GM18519 (cell line): ENCODE measurements around the gene CA12.

Source experiments
- ATAC-seq: cut with Tn5 transposase; IDR thresholded peaks from one replicate; pipeline ENCODE4 v1.9.1; 2021; ENCODE audit warnings: mild to moderate bottlenecking, moderate library complexity; ENCODE audit not compliant: unreplicated experiment, low FRiP score

CA12 gene

GRCh38 chr15:63402498-63403253 lies 21.0 kb upstream of the CA12 start:
- ATAC-seq = no peak

DNA sequence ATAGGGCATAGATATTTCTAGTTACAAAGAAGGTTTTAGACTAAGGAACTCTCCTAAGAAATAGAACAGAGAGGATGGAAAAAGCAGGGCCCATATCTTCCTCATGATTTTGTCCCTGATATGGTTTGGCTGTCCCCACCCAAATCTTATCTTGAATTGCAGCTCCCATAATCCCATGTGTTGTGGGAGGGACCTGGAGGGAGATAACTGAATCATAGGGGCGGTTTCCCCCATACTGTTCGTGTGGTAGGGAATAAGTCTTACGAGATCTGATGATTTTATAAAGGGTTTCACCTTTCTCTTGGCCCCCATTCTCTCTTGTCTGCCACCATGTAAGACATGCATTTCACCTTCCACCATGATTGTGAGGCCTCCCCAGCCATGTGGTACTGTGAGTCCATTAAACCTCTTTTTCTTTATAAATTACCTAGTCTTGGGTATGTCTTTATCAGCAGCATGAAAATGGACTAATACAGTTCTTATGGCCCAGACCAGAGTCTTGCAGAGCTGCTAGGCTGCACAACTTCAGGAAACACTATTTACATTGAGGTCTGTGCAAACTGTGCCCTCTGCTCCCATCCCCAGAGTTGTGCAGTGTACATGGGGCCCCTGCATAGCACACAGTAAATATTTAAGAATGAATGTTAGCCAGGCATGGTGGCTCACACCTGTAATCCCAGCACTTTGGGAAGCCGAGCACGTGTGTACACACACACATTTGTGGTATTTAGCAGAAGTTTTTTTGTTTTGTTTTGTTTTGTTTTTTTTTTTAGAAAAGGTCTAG lies 20.3 kb upstream of the CA12 start:
- no peak for ATAC-seq

- no peak for ATAC-seq
Observed at GRCh38 chr15:63401078-63401477, 19.4 kb upstream of the CA12 start.

- no peak for ATAC-seq
Observed at GRCh38 chr15:63398456-63398855, 16.8 kb upstream of the CA12 start.

- no peak for ATAC-seq
Observed at GRCh38 chr15:63396152-63396928, 14.7 kb upstream of the CA12 start.

DNA sequence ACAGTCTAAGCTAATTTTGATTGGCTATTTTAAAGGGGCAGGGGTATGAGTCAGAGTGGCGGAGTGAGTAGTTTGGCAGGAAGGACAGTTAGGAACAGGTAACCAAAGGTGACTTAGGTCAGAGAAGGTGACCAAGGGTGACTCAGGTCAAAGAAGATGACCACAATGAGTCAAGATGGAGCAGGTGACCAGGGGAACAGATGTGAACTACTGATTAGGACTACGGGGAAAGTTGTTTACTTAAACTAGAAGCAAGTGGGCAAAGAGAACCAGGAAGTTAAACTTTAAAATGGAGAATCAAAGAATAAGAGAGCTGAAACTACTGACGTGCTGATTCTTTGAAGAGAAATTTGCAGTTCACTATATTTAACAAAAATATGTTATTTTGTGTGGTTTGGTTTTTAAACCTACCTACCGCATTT lies 14.1 kb upstream of the CA12 start:
- no peak for ATAC-seq

DNA sequence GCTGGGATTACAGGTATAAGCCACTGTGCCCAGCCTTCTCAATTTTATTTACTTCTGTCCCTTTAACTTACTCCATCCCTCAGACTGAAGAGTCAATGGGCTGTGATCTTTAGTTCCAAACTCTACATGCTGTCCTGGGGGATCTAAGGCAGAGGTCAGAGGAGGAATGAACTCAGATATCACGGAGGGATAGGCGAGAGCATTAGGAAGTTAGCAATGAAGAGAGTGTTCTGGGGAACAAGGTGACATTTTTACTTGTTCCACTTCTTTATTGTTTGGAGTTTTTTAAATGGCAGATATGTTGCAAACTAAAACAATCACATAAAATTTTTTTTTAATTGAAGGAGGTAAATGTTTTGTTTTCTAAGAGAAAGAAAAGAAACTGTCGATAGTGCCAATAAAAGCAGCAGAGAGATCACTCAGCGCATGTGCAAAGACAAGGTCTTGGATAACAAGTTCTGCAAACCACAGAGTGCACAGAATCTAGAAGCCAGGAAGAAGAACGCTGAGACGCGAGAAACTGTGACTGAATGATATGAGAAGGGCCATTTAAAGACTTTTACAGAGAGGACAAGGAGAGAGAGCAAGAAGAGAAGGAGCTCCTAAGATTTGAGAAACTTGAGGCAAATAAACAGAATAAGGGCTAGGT lies 10.8 kb upstream of the CA12 start:
- ATAC-seq = no peak

- ATAC-seq = no peak
Observed at GRCh38 chr15:63391669-63392360, 10.2 kb upstream of the CA12 start.

GRCh38 chr15:63390689-63391088 lies 9.0 kb upstream of the CA12 start:
- no peak for ATAC-seq

- ATAC-seq = no peak
Observed at GRCh38 chr15:63389902-63390670, 8.4 kb upstream of the CA12 start.

- ATAC-seq = no peak
Observed at GRCh38 chr15:63388511-63388910, 6.9 kb upstream of the CA12 start.

DNA sequence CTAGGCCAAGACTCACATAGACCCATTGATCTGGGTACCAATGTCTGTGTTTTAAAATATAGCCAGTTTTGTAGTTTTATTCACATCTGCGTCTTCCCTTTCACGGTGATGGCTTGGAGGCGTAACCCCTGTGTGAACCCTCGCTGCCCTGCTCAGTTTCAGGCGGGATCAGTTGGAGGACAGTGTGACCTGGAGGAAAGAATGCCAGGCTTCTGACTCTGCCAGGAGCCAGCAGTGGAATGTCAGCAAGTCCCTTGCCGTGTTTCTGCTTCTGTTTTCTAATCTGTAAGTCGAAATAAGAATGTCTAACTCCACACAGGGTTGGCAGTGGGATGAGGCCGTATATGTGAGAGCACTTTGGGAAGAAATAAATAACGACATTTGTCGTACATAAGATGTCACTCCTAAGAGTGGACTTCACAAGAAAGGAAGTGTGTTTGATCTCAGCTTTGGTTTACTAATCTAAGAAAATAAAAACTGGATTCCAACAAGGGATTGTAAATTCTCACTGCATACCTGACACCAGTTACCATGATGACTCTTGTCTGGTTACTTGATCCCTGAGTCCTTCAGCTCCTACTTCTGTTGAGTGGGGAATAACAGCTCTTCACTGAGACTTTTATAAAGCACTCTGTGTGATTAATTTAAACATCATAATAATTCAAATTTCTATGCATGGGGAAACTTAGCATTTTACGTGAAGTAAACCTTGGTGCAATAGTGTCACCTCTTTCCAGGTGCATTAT lies 6.3 kb upstream of the CA12 start:
- ATAC-seq = no peak

- no peak for ATAC-seq
Observed at GRCh38 chr15:63385911-63386531, 4.4 kb upstream of the CA12 start.

- no peak for ATAC-seq
Observed at GRCh38 chr15:63384906-63385305, 3.3 kb upstream of the CA12 start.

DNA sequence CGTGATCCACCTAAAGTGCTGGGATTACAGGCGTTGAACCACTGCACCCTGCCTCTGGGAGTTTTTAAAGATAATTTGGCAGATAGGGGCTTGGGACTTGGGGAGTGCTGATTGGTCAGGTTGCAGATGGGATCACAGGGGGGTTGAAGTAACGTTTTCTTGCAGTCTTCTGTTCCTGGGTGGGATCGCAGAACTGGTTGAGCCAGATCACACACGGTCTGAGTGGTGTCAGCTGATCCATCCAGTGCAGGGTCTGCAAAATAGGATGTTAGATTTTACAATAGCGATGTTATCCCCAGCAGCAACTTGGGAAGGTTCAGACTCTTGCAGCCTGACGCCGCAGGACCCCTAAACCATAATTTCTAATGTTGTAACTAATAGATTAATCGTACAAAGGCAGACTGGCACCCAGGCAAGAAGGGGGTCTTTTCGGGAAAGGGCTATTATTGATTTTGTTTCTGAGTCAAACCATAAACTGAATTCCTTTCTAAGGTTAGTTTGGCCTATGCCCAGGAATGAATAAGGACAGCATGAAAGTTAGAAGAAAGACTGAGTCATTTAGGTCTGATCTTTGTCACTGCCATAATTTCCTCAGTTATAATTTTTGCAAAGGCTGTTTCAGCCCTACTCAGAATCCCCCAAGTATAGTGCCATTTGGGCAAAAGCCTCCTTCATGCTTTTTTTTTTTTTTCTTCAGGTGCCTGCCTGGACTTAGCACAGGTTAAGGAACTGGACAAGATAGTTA lies 1.5 kb upstream of the CA12 start:
- no peak for ATAC-seq

GRCh38 chr15:63380808-63381282 lies 801 bp downstream of the CA12 start:
- ATAC-seq = no peak

GRCh38 chr15:63380151-63380807 lies 1.4 kb downstream of the CA12 start:
- no peak for ATAC-seq
